Measurements from ENCODE around the gene HOXC11. TPM values are rescaled to one million over a fixed set of nuclear protein-coding genes. Genes with fewer than 3 reads are reported as not detected.

HOXC11 gene
- total and polyA plus RNA-seq, 10 of the 15 experiments (the other 5 are each of a cell fraction or from before 2014, with no cell fraction given): not detected

GRCh38 chr12:53941750-53942149 is 31.2 kb upstream of the HOXC11 start (continued):
- TF ChIP-seq ATF7 (IDR thresholded peaks at IDR 0.05; ENCODE audit: low read depth) (no peak), MTA2 (IDR thresholded peaks at IDR 0.05; ENCODE audit: low read depth) (no peak), ZNF207 (IDR thresholded peaks at IDR 0.05; ENCODE audit: borderline replicate concordance) (no peak)

DNA sequence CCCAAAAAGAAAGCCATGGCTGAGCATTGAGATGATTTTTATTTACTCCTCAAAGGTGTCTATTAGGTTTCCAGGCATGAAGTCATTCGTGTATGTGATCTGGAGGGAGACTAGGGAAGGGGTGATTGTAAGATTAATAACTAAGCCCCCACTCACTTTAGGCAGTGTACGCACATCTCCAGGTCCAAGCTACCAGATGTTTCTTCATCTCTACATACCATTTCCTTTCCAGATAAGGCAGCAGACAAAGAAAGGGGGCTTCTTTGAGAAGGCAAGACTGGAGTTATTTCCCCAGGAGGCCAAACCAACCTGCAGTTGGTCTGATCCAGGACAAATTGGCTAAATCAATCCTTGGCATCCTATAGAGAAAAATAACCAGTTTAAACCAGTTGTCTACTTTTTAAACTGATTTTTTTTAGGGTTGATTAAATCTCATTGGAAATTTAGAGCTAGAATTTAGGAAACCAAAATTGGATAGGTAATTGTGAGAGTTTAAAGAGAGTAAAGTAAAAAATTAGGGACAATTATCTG is 30.4 kb upstream of the HOXC11 start:
- H3K4me2 ChIP-seq (ENCODE audit: control insufficient read depth, insufficient read depth): no peak overlapping the region
- POLR2A ChIA-PET: no interaction called here
- no peak overlapping the region for H3K4me3 ChIP-seq
- DNase-seq (ENCODE audit: low read depth, low spot score): no peak
- H3K27ac ChIP-seq (ENCODE audit: control insufficient read depth, insufficient read depth): no peak overlapping the region
- no peaks in the 10 kb centered on the region for H3K79me2 ChIP-seq (ENCODE audit: control insufficient read depth, insufficient read depth, low read length)
- no peak for FAIRE-seq
- no TSS peak for BruUV-seq (replicated peaks)
- H3K9me3 ChIP-seq (replicated peaks; ENCODE audit: control insufficient read depth, insufficient read depth, low read length): no peaks in the 10 kb centered on the region; the same call in 1 of the 3 replicates
- CTCF ChIA-PET: no interaction called here
- peaks cover 15 to 41% of the 10 kb centered on the region in 2 experiments for H3K27me3 ChIP-seq (replicated peaks in 1 of 2; ENCODE audit: control insufficient read depth in 2 of 2, insufficient read depth in 2 of 2, low read length in 1 of 2)
- SMC1A ChIA-PET (ENCODE audit: uncharacterized antibody, unreplicated experiment): no interaction called here
- intact Hi-C loops (cut with micrococcal nuclease; ENCODE audit: unreplicated experiment): no loop called here
- H3K9ac ChIP-seq (ENCODE audit: control insufficient read depth, insufficient read depth, low read length): no peak overlapping the region
- in situ Hi-C loops (cut with MboI): no loop called here
- 0% methylated on average over 2 of the region's 2 CpGs for WGBS (ENCODE audit: insufficient coverage, insufficient replicate concordance, low lambda C conversion rate, missing lambda C conversion rate)
- no peaks in the 10 kb centered on the region for H4K20me1 ChIP-seq (ENCODE audit: control insufficient read depth, insufficient read depth)
- H2AFZ ChIP-seq (ENCODE audit: control insufficient read depth, low read depth, low read length): no peak overlapping the region
- ATAC-seq: no peak
- RAD21 ChIA-PET (ENCODE audit: unreplicated experiment): interaction anchor here (0.7 kb wide), 1 partner anchor 196 kb away, joined by 3 read pairs; no protein-coding TSS in a partner anchor
- no peaks in the 10 kb centered on the region for H3K36me3 ChIP-seq (ENCODE audit: control insufficient read depth in 2 of 2, insufficient read depth in 2 of 2, low read length in 1 of 2)
- no peaks in the 10 kb centered on the region for H3K4me1 ChIP-seq (ENCODE audit: control insufficient read depth, insufficient read depth, low read length)
- no peak for TF ChIP-seq NR2F1 (conservative IDR thresholded peaks at IDR 0.05)
- no peak for TF ChIP-seq ZBTB40 (IDR thresholded peaks at IDR 0.05; ENCODE audit: borderline replicate concordance)
- TF ChIP-seq SMC3 (IDR thresholded peaks at IDR 0.05; ENCODE audit: borderline replicate concordance, low read length): no peak
- no peak for TF ChIP-seq ZBED1 (IDR thresholded peaks at IDR 0.05; ENCODE audit: borderline replicate concordance)
- TF ChIP-seq, protein P1, sequence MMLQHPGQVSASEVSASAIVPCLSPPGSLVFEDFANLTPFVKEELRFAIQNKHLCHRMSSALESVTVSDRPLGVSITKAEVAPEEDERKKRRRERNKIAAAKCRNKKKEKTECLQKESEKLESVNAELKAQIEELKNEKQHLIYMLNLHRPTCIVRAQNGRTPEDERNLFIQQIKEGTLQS (IDR thresholded peaks at IDR 0.05; ENCODE audit: borderline replicate concordance, extremely low read depth, low read depth, low read length): no peak
- TF ChIP-seq USF1 (IDR thresholded peaks at IDR 0.05; ENCODE audit: borderline replicate concordance, extremely low read length, insufficient read depth, low read depth, low read length): no peak
- no peak for TF ChIP-seq MTA3 (IDR thresholded peaks at IDR 0.05; ENCODE audit: borderline replicate concordance, low read length)
- TF ChIP-seq FOS (IDR thresholded peaks at IDR 0.05; ENCODE audit: borderline replicate concordance, extremely low read depth, insufficient read length): no peak
- TF ChIP-seq SP1 (IDR thresholded peaks at IDR 0.05; ENCODE audit: low read depth, low read length): no peak
- no peak for TF ChIP-seq RUNX3 (IDR thresholded peaks at IDR 0.05; ENCODE audit: low read length)
- no peak for TF ChIP-seq IKZF2 (IDR thresholded peaks at IDR 0.05)
- no peak for TF ChIP-seq ESRRA (IDR thresholded peaks at IDR 0.05; ENCODE audit: low read length)
- no peak for TF ChIP-seq NFYB (IDR thresholded peaks at IDR 0.05; ENCODE audit: insufficient read depth, low read depth, low read length)
- no peak for TF ChIP-seq CHD1 (IDR thresholded peaks at IDR 0.05; ENCODE audit: low read depth, low read length)
- no peak for TF ChIP-seq POLR2A (IDR thresholded peaks at IDR 0.05; ENCODE audit: low read depth, low read length)
- TF ChIP-seq RBBP5 (conservative IDR thresholded peaks at IDR 0.05): no peak

Measured in GM12878 (cell line).